Kidney capillary endothelial cell (primary cell): Measurements from ENCODE around the gene TRMT1.

ENCODE experiments used
- DNase-seq: peaks from one replicate; pipeline ENCODE4 v3.0.0-alpha.2; 2018; ENCODE audit warnings: low spot score

TRMT1 gene

DNA sequence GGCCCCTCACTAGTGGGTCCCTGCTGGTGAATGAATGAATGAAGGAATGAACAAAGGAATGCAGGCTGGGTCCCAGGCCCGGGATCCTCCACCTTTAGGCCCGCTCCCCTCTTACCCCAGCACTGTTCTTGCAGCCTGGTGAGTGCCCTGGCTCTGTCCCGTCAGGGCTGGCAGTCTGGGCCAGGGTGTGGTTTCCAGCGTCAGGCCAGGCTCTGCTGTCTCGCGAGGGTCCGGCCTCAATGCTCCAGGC lies 14.2 kb downstream of the TRMT1 start:
- no peak for DNase-seq

DNA sequence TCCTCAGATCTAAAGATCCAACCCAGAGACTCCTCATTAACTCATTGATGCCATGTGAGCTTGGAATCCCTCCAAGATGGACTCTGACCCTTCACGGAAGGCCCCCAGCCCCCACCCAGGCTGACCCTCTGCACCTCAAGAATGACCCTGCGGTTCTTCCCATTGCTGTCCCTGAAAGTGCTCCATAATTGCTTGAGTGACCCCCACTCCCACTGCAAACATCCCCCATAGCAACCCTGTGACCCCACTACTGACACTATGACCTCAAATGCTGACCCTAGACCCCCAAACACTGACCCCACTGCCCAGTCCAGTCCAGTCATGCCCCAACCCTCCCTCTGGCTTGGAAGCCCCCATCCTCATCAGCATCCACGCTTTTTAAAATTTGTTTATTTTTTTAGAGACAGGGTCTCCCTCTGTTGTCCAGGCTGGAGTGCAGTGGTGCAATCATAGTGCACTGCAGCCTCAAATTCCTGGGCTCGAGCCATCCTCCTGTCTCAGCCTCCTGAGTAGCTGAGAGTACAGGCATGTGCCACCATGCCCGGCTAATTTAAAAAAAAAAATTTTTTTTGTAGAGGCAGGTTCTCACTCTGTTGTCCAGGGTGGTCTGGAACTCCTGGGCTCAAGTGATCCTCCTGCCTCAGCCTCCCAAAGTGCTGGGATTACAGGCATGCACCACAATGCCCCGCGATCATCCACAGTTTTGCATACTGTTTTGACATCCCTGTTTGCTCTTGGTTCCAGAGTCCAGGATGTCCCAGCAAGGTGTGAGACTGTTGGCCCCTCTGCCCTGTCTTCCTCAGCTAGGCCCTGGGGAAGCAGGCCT lies 14.7 kb downstream of the TRMT1 start:
- DNase-seq: no peak

DNA sequence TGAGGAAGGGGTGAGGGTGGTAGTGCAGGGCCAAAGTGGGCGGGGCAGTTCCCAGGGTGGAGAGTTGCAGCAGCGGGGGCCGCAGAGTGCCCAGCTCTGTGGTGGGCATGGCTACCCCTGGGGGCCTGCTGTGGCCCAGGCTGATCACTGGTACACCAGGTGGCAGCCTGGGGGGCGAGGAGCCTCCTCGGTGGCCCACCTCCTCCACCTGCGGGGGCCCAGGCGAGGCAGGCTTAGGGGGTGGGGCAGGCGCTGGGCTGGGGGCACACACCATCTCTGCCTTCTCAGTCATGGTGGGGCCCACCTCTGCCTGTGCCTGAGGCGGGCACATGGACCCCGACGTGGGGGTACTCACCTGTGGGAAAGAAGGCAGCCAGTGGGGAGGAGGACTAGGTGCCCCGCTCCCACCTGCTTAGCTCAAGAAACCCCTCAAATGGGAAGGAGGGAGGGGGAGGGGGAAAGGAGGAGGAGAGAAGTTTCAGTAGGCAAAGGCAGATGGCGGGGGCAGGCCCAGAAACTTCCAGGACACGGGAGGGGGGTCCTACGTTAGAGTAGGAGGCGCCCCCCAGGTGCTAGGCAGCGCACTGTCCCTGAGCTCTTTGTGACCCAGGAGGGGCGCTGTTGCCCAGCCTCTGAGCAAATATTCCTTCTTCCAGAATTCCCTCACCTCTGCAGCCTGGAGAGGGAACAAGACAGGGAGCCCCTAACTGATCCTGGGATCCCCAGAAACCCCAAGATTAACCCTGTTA lies 15.5 kb downstream of the TRMT1 start:
- DNase-seq: no peak

DNA sequence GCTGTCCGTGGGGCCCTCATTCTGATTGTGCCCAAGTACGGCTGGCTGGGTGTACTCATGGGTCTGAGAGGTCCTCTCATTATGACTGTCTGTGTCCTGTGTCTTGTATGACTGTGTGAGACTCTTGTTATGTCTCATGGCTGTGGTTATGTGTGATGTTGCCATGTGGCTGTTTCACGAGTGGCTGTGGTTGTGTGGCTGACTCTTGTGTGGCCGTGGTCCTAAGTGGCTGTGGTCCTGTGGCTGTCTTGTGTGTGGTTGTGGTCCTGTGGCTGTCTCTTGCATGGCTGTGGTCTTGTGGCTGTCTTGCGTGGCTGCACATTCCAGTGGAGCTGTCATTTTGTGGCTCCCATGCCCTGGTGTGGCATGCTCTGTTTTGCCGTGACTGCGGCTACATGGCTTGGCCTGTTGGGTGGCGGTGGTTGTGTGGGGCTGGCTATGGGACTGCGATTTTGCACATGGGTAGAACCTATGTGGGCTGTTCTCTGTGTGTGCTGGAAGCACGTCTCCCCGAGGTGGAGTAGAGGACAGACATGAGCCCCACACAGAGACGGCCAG lies 16.4 kb downstream of the TRMT1 start:
- DNase-seq: no peak

DNA sequence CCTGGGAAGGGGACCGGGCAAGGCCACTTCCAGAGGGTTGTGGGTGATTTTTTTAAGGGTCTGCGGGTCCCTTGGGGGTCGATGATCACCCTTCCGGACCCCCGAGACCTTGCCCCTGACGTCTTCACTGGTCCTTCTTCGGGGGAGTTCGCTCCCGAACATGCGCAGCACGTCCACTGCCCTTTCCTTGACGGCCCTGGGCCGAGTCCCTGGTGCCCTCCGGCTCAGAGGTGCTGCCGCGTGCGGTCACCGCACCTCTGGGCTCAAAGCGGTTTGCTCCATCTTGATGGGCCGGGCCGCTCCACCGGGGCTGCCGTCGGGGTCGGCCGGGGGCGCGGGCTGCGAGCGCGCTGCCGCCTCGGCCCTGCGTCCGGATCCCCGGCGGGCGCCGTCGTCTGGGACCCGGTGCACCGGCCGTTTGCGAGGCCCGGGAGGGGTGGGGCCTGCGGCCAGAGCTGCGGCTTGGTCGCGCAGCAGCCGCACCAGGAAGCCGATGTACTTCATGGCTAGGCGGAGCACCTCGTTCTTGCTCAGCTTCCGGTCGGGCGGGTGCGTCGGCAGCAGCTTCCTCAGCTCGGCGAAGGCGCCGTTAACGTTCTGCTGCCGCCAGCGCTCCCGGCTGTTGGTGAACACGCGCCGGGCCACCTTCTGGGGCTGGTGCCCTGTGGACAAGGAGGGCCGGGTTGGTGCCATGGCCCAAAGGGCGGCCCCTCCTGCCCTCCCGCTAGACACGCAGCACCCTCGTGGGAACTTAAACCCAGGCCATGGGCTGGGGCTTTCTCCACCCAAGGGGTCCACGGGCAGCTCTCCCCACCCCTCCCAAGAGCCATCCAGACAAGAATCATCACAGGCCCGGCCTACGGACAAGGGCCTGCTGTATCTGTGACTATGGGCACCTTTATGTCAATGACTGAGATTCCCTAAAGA lies 17.2 kb downstream of the TRMT1 start:
- peak; percentile 77 for DNase-seq

DNA sequence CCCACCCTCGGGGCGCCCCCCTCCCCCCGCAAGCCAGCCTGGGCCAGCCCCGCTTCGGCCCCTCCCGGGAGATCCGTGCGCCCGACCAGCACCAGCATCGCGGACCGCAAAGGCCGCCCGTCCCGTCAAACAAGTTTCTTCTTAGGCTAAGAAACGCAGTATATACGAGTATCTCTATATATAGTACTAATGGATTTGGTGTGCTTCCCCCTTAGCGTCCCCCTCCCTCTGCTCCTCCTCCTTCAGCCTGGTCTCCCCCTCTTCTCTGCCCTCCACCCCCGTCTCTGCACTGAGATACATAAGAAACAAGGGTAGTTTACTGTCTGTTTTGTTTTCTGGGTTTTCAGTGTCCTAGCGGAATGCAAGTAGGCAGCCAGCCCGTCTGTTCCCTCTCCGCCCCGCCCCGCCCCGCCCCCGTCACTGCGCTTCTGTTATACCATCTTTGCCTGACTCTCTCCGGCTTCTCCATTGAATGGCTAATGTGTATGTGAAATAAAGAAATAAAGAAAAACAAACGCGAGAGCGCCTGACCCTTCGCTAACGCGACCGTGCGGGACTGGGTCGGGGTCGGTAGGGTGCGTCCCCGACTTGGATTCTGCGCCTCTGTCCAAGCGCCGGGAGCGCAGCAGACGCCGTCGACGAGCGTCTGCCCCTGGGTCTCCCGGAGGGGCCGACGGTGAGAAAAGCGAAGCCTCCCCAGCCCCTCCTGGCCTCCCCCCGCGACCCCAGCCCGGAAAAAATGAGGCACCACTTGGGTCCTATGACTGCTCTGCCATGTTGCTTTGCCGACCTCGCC lies 18.1 kb downstream of the TRMT1 start:
- no peak for DNase-seq

DNA sequence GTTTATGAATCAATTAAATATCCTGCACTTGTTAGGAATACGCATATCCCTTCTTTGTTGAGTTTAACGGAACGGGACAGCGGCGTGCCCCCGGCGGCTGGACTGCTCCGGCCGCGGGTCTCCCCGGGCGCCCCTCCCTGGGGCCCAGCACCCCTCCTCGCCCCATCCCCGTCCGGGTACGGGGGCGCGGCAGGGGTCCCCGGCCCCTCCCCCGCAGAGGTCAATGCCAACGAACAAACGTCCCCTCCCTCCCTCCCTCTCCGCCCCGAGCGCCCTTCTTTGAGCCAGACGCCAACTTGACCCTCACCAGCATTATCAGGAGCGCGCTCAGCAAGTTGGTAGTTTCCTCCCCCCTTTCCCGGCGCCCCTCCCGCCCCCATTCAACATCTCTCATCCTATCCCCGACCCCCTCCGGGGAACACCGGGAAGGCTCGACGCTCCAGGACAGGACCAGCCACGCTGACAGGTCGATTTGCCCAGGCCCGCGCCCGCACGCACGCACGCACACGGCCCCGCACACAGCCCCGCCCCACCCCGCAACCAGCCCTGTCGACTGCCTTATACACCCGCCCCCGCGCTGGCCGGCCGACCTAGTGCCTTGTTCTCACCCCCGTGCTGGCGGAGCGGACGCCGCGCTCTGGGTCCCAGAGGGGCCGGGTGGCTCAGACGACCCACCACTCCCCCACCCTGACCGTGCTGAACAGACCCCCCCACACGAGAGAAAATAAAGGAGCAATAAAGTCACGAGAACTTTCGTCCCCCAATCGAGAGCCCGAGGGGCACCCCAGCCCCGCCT lies 18.9 kb downstream of the TRMT1 start:
- no peak for DNase-seq

DNA sequence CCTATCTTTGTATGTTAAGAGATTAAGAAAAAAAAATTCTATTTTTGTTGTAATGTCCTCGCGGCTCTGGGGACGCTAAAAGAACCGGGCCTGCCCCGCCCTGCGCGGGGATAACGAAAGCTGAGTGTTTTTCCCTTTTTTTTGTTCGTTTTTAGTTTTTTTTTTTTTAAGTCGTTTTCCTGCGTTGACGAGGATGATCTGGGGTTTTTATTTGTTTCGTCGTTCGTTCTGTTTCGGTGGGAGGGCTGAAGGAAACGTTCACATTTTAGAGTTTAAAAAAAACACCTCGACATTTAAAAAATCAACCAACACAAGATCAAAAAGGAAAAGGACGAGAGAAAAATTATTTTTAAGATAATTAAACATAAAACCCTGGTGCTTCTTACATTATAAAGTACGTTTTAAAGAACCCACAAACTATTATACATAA lies 19.5 kb downstream of the TRMT1 start:
- no peak for DNase-seq

DNA sequence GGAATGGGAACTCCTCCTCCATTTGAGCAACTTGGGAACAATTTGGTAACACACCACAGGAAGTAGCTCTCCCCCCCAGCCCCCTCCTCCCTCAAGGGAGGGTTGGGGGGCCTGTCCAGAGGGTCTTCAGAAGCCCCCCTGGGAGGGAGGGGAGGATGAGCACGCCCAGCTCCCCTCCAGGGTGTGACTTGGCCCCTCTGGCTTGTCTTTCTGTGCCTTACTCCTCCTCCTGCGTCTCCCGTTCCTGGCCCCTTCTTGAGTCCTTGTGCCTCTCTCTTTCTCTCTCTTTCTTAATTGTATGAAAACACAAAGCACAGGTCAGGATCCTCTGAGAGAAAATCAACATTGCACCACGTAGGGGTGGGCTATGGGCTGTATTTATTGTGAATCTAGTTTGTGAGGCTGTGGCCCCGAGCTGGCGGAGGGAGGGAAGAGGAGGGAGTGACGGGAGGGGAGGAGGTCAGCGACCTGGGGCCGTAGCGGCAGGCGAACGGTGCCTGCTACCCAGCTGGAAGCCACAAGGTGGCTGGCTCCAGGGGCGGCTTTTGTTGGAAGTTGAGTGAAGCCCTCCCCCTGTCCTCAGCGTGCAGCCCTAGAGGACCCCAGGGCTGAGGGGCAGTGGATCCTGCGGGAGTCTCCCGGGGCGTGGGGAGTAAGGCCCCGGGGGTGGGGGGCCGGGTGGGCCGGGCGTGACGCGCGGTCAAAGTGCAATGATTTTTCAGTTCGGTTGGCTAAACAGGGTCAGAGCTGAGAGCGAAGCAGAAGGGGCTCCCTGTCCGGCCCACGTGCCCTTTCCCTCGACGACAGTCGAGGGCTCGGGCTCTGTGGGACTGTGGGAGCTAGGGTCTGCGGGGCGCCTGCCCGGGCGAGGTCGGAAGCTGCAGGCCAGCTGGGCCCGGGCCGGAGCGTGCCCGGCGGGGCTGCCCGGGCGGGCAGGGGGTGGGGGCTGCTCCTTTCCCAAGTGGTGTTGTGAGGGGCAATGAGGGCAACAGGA lies 20.3 kb downstream of the TRMT1 start:
- no peak for DNase-seq

DNA sequence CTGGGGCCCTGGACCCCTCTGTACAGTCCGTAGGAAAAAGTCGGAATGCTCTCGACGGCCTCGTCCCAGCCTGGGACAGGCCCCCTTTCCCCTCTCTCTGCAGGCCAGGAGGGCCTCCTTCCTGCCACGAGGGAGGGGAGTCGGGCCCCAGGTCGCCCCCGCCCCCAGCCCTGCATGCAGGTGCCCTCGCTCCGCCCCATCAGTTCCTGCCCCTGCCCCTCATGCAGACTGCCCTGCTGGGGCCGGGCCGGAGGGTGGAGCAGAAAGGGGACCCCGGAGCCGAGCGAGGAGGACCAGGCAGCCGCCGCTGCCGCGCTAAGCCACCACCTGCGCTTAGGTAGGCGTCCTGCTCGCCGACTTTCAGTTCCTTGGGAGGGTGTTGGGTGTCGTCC lies 21.2 kb downstream of the TRMT1 start:
- DNase-seq: no peak

DNA sequence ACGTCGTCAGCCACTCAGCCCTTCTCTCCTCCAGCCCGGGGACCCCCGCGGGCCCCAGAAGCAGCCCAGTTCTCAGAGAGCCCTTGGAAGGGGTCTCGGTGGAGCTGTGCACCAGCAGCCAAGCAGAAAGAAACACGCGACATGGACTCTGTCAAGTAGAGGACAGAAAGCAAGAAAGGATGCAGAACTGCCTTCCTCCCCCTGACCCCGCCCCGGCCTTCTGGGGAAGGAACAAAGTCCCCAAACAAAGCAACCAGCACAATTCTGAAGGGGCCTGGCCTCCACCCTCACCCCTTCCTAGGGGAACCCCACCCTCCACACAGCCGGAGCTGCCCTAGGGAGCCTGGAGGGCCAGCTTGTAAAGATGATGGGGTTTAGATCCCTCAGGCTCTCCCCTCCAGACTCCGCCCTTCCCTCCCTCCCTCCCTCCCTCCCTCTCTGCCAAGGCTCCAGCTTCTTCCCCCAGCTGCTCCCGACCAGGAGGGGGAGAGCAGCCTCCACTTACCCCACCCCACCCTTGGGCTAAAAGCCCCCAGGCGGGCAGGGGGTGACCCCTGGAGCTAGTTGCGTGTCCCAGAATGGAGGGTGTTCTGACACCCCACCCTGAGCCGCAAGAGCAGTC lies 21.7 kb downstream of the TRMT1 start:
- DNase-seq: no peak

DNA sequence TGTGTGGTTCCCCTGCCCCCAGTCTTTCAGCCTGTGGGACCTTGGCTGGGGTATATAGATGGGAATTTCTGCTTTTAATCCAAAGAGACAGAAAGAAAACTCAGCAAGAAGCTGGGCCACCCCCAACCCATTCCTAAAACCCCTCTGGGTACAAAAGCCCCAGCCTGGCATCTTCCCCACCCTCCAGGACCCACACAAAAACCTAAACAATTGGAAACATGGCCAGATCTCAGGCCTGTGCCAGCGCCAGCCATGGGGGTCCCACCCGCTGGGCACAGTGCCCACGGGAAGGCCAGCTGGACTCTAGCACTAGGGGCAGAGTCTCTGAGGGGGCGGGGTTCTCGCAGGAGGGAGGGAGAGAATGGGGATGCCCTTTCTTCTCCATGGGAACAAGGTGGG lies 22.4 kb downstream of the TRMT1 start:
- DNase-seq: no peak

DNA sequence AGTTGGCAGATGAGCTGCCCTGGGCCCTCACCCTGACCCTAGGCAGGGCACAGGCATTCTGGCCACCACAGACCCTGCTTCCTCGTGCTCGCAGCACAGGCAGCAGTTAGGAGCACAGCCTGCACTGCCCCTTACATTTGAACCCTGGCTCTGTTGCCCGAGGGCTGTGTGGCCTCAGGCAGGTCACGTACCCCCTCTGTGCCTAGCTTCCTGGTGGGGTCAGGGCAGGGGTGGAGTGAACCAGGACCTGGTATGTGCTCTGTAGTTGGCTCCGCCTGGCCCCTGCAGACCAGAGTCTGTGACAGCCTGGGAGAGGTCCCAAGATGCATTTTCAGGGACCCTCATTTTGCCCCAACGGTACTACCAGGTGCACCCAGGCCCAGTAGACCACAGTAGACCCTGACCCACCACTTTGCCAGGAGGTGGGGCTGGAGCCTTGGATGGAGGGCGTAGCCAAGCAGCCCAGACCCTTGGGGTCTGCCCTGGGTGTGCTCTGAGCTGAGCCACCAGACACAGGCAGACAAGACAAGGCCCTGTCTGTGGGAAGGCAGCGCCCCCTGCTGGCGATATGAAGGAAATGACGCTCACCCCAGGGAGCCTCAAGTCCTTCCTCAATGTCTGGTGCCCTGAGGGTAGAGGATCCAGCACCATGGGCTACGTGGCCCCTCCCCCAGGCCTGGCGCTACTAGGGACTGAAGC lies 23.0 kb downstream of the TRMT1 start:
- no peak for DNase-seq

DNA sequence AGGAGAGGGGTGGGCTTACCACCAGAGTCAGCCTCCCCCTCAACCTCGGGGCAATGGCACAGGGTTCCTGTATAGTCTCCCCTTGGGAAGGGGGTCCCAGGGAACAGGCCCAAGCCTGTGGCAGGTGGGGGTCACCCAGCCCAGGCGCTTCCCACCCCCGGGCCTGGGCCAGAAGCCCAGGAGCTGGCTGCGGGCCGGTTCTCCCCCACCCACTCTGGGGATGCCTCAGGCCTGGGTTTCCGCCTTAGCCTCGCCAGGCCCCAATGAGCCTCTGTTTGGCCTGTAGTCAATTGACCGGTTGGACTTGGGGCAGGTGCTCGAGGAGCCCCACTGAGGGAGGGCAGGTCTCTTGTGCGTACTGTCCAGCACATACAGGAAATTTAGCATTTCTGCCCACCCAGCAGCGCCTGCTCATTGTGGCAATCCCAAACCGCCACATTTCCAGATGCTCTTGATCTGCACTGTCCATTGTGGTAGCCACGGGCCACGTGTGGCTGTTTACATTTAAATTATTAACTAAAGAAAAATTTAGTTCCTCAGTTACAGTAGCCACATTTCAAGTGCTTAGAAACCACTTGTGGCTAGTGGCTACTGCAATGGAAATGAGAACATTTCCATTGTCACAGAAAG lies 23.8 kb downstream of the TRMT1 start:
- no peak for DNase-seq

DNA sequence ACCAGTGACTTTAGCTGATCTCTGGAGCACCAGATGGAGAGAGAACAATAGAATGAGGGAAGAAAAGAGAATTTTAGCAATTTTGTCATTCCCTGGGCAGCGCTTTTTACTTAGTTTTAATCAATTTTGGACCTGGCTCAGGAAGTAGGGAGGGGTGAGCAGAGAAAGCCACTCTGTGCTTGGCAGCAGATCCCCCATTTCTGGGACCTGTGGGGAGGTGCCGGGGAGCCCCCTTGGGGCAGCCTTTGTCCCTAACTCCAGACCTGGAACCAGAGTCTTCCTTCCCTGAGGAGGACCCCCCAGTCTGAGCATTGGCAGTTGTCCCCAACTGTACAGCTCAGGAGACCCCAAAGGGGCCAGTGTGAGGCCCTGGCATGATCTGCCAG lies 24.4 kb downstream of the TRMT1 start:
- no peak for DNase-seq

DNA sequence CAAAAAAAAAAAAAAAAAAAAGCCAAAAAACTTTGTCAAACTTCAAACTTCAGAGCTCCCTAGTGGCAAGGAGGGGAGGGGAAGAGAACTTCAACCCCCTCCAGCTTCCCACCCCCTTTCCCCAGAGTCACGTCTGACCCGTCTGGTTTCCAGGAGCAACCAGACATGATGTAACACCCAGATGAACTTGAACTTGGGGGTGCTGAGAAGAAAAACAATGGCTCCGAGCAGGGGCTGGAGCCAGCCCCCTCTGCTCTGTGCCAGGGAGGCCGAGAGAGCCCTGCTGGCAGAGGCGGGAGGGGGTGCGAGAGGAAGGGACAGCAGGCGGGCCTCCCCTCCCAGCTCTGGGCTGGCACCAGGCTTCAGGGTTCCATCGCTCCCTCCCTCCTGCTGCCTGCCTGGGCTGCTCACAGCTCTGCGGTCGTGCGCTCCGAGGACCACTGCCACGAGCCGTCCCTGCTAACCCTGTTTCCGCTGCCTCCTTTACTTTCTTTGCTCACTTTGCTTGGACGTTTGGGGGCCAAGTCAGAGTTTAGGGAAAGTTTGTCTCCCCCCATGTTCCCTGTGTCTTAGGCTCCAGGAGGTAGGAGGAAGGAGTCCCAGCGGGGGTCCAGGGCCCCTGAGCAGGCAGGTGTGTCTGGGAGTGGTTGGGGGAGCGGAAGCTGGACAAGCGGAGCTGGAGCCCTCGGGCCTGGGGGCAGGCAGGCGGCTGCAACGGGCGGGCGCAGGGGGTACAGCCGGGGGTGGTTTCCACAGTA lies 25.0 kb downstream of the TRMT1 start:
- DNase-seq: no peak
